ENCODE measurements around the gene DNAAF8. TPM values are rescaled to one million over a fixed set of nuclear protein-coding genes. Genes with fewer than 3 reads are reported as not detected.
A peak's percentile ranks its signal among the peaks of the same experiment; 100 is the strongest.

Gene DNAAF8
- polyA plus RNA-seq, 1 of the 3 experiments (the other 2 are of a cell fraction), result 3.1 TPM

GRCh38 chr16:4704913-4705312 is 29.4 kb upstream of the DNAAF8 start:
- no peaks in the 10 kb centered on the region for H4K20me1 ChIP-seq (ENCODE audit: insufficient read depth)
- no peak overlapping the region for H3K9ac ChIP-seq
- no peak overlapping the region for H3K4me3 ChIP-seq (ENCODE audit: low read depth in 2 of 2, low read length in 1 of 2)
- WGBS (ENCODE audit: low lambda C conversion rate), result 99% methylated on average over 9 of the region's 14 CpGs
- ChIA-PET POLR2A (interaction anchor here (1.6 kb wide), 1 partner anchor 11 kb away, joined by 4 read pairs; the partner anchor contains the start of gene NUDT16L1), CTCF (no interaction called here)
- DNase-seq, result no peak
- peaks cover 23% of the 10 kb centered on the region for H3K79me2 ChIP-seq (ENCODE audit: insufficient read depth)
- peaks cover 10 to 48% of the 10 kb centered on the region in 2 experiments for H3K36me3 ChIP-seq (replicated peaks in 1 of 2; ENCODE audit: control insufficient read depth in 1 of 2, insufficient read depth in 2 of 2, low read length in 1 of 2)
- no peaks in the 10 kb centered on the region for H3K27me3 ChIP-seq (ENCODE audit: insufficient read depth)
- H3F3A ChIP-seq (replicated peaks; ENCODE audit: insufficient read depth), result peaks cover 8% of the 10 kb centered on the region
- H3K27ac ChIP-seq (ENCODE audit: low read depth in 2 of 2, low read length in 1 of 2), result no peak overlapping the region
- TF ChIP-seq JUND (IDR thresholded peaks at IDR 0.05) (no peak), TEAD4 (IDR thresholded peaks at IDR 0.05; ENCODE audit: borderline replicate concordance, insufficient read depth) (no peak), CHD2 (IDR thresholded peaks at IDR 0.05; ENCODE audit: low read length, partially characterized antibody) (no peak)
- H3K4me1 ChIP-seq (ENCODE audit: control insufficient read depth in 1 of 2, insufficient read depth in 2 of 2, low read depth in 1 of 2, low read length in 1 of 2), result no peaks in the 10 kb centered on the region
- no peaks in the 10 kb centered on the region for H3K9me2 ChIP-seq
- H3K4me2 ChIP-seq, result no peak overlapping the region
- no peaks in the 10 kb centered on the region for H3K9me3 ChIP-seq
- no peak overlapping the region for H2AFZ ChIP-seq (ENCODE audit: low read depth)

GRCh38 chr16:4706871-4707270 is 27.5 kb upstream of the DNAAF8 start:
- Histone ChIP-seq H3K79me2 (ENCODE audit: insufficient read depth) (peaks cover 23% of the 10 kb centered on the region), H3K9ac (no peak overlapping the region), H3K9me3 (no peaks in the 10 kb centered on the region), H2AFZ (ENCODE audit: low read depth) (no peak overlapping the region), H3K27ac (ENCODE audit: low read depth in 2 of 2, low read length in 1 of 2) (no peak overlapping the region), H3K9me2 (no peaks in the 10 kb centered on the region), H3K4me2 (no peak overlapping the region), H3K4me3 (ENCODE audit: low read depth in 2 of 2, low read length in 1 of 2) (no peak overlapping the region), H3K36me3 (replicated peaks in 1 of 2; ENCODE audit: control insufficient read depth in 1 of 2, insufficient read depth in 2 of 2, low read length in 1 of 2) (peaks cover 16 to 35% of the 10 kb centered on the region in 2 experiments), H4K20me1 (ENCODE audit: insufficient read depth) (no peaks in the 10 kb centered on the region), H3F3A (replicated peaks; ENCODE audit: insufficient read depth) (peaks cover 12% of the 10 kb centered on the region), H3K4me1 (ENCODE audit: control insufficient read depth in 1 of 2, insufficient read depth in 2 of 2, low read depth in 1 of 2, low read length in 1 of 2) (no peaks in the 10 kb centered on the region), H3K27me3 (ENCODE audit: insufficient read depth) (no peaks in the 10 kb centered on the region)
- CTCF ChIA-PET, result interaction anchor here (0.6 to 1.2 kb wide), 2 partner anchors 36 to 249 kb away, joined by 3 to 5 read pairs; no protein-coding TSS in a partner anchor
- TF ChIP-seq RAD21 (IDR thresholded peaks at IDR 0.05; ENCODE audit: low read length), result no peak
- POLR2A ChIA-PET, result interaction anchor here (1.1 kb wide), 1 partner anchor 13 kb away, joined by 3 read pairs; the partner anchor contains the start of gene NUDT16L1
- DNase-seq, result no peak
- 93% methylated on average over 6 of the region's 7 CpGs for WGBS (ENCODE audit: low lambda C conversion rate)

- H3K27ac ChIP-seq (ENCODE audit: low read depth in 2 of 2, low read length in 1 of 2), result no peak overlapping the region
- H3K9me2 ChIP-seq, result no peaks in the 10 kb centered on the region
- TF ChIP-seq FOSL2 (IDR thresholded peaks at IDR 0.05; ENCODE audit: borderline replicate concordance, low read depth), result peak; percentile 25; the same call in 1 of the 2 replicates
- TF ChIP-seq PBX3 (IDR thresholded peaks at IDR 0.05), result no peak
- TF ChIP-seq EZH2phosphoT487 (IDR thresholded peaks at IDR 0.05; ENCODE audit: borderline replicate concordance, low read depth), result no peak
- 0 out of 2 replicates have a peak, but pooled peaks have one; percentile 36 for TF ChIP-seq TCF12 (IDR thresholded peaks at IDR 0.05)
- TF ChIP-seq IRF3 (IDR thresholded peaks at IDR 0.05; ENCODE audit: low read depth, low read length), result no peak
- TF ChIP-seq TAF1 (IDR thresholded peaks at IDR 0.05; ENCODE audit: borderline replicate concordance, low read depth, low read length), result no peak
- no peaks in the 10 kb centered on the region for H3K9me3 ChIP-seq
- H3K4me3 ChIP-seq (ENCODE audit: low read depth in 2 of 2, low read length in 1 of 2), result no peak overlapping the region
- CTCF ChIA-PET, result interaction anchor here (0.7 to 1.4 kb wide), 2 partner anchors 58 to 247 kb away, joined by 3 to 5 read pairs; no protein-coding TSS in a partner anchor
- no peak for DNase-seq
- H3K36me3 ChIP-seq (replicated peaks in 1 of 2; ENCODE audit: control insufficient read depth in 1 of 2, insufficient read depth in 2 of 2, low read length in 1 of 2), result peaks cover 20 to 28% of the 10 kb centered on the region in 2 experiments
- no peak overlapping the region for H3K9ac ChIP-seq
- peaks cover 15% of the 10 kb centered on the region for H3F3A ChIP-seq (replicated peaks; ENCODE audit: insufficient read depth)
- 91% methylated on average over 4 of the region's 4 CpGs for WGBS (ENCODE audit: low lambda C conversion rate)
- H4K20me1 ChIP-seq (ENCODE audit: insufficient read depth), result 0 out of 2 replicates have a peak, but pooled peaks cover 4% of the 10 kb centered on the region
- H3K27me3 ChIP-seq (ENCODE audit: insufficient read depth), result no peaks in the 10 kb centered on the region
- no peaks in the 10 kb centered on the region for H3K4me1 ChIP-seq (ENCODE audit: control insufficient read depth in 1 of 2, insufficient read depth in 2 of 2, low read depth in 1 of 2, low read length in 1 of 2)
- POLR2A ChIA-PET, result no interaction called here
- no peak overlapping the region for H3K4me2 ChIP-seq
- H2AFZ ChIP-seq (ENCODE audit: low read depth), result no peak overlapping the region
- H3K79me2 ChIP-seq (ENCODE audit: insufficient read depth), result peaks cover 18% of the 10 kb centered on the region; the same call in 1 of the 2 replicates
Observed at GRCh38 chr16:4709481-4709880, 24.9 kb upstream of the DNAAF8 start.

Data from SK-N-SH (cell line).